Parietal lobe (tissue), 2 donors: Measurements from ENCODE around the gene MMP17. TPM values are rescaled to one million over a fixed set of nuclear protein-coding genes. Genes with fewer than 3 reads are reported as not detected.

ENCODE experiments used
- small RNA-seq: library from RNA; depleted of rRNA; stranded (forward); fragments of <200 nt; gene quantifications from one replicate; pipeline ENCODE3, GENCODE V24; 2014; ENCODE audit warnings: low replicate concordance
- total RNA-seq: library from RNA; depleted of rRNA; stranded (reverse); fragments of >200 nt; gene quantifications from one replicate; pipeline ENCODE4 v1.2.3, GENCODE V29; 2014

Gene MMP17
- total RNA-seq = 64.5 TPM

GRCh38 chr12:131827961-131828534, at the start of gene MMP17:
Gene MMP17, plus strand, starts transcription at chr12:131828393. Its CDS starts 102 bp downstream, at chr12:131828495.

GRCh38 chr12:131894313-131894860, 66.2 kb downstream of the MMP17 start, which contains the start of gene ULK1:
Gene ULK1, plus strand, starts transcription at chr12:131894622. Its CDS starts 380 bp downstream, at chr12:131895002.

Small RNA genes within 50 kb of the gene (small RNA-seq; reads per million reads assigned to genes)
- gene RNA5SP378 (not detected), gene RNU6-1017P (not detected)

Other genes with a start within 250 kb of the MMP17 start
- gene SFSWAP, start 117.3 kb upstream of the MMP17 start, total RNA-seq = 79.2 TPM
- 24.4 TPM for gene ULK1, start 66.2 kb downstream of the MMP17 start, total RNA-seq
- gene PUS1, start 100.9 kb downstream of the MMP17 start, total RNA-seq = 15.3 TPM
- 46.3 TPM for gene EP400, start 121.5 kb downstream of the MMP17 start, total RNA-seq